ENCODE results near the gene TUBG2. TPM values are rescaled to one million over a fixed set of nuclear protein-coding genes. Genes with fewer than 3 reads are reported as not detected.

TUBG2 gene
- total RNA-seq, 1 experiment from 2014 or later = 23.8 TPM

DNA sequence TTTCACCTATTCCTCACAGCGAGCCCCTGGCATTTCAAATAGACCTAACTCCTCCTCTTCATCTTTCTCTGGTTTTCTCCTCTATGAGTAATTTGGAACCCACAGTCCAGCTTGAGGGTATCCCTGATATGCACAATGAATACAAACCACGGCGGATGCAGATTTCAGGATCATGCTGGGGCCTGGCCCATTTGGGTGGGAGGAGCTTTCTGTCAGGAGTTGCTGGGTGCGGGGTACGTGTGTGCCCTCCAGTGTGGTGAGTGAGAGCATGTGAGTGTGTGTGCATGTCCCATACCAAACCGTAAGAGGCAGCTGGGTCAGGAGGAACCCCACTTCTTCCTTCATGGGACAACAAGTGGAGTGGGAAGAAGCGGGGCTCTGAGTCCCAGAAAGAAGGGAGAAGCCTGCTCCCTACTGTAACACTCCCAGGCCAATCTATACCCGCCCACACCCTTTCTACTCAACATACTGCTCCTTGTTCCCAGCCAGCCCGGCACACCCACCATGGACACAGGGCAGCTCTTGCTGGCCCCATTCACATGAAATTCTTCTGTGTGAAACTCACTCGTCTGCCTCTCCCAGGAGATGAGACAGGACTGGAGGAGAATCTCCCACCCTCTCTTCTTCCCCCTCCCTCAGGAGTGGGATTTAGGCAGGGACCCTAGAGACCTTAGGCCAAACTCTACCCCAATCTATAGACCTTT is 41.7 kb downstream of the TUBG2 start:
- intact Hi-C loops (cut with micrococcal nuclease; ENCODE audit: unreplicated experiment) = no loop called here
- no peaks in the 10 kb centered on the region for H3K4me1 Mint-ChIP-seq (ENCODE audit: low read depth, unreplicated experiment)
- Histone ChIP-seq H3K36me3 (ENCODE audit: control insufficient read depth, insufficient read depth, low read length) (peaks cover 1% of the 10 kb centered on the region), H3K4me1 (no peaks in the 10 kb centered on the region), H3K4me3 (ENCODE audit: low read depth, low read length) (no peak overlapping the region), H3K27me3 (replicated peaks; ENCODE audit: control insufficient read depth, insufficient read depth, low read length) (no peaks in the 10 kb centered on the region), H3K9me3 (no peaks in the 10 kb centered on the region)
- no peaks in the 10 kb centered on the region for H3K36me3 Mint-ChIP-seq (ENCODE audit: insufficient read depth, unreplicated experiment)
- no peak for TF ChIP-seq CTCF (IDR thresholded peaks at IDR 0.05; ENCODE audit: insufficient read depth in 1 of 2, low read depth in 1 of 2, low read length in 1 of 2, severe bottlenecking in 1 of 2, unreplicated experiment in 1 of 2)
- H3K9me3 Mint-ChIP-seq (ENCODE audit: unreplicated experiment) = no peaks in the 10 kb centered on the region
- no peaks in the 10 kb centered on the region for H3K27me3 Mint-ChIP-seq (ENCODE audit: insufficient read depth, unreplicated experiment)
- no peak for DNase-seq
- H3K4me3 Mint-ChIP-seq (ENCODE audit: unreplicated experiment) = no peak overlapping the region
- no peak overlapping the region for H3K27ac Mint-ChIP-seq (ENCODE audit: unreplicated experiment)
- POLR2A ChIA-PET = interaction anchor here (0.5 kb wide), 1 partner anchor 123 kb away, joined by 3 read pairs; the partner anchor contains the start of gene PSMC3IP
- TSS peak; percentile 20 for BruUV-seq (replicated peaks)
- CTCF ChIA-PET = no interaction called here

DNA sequence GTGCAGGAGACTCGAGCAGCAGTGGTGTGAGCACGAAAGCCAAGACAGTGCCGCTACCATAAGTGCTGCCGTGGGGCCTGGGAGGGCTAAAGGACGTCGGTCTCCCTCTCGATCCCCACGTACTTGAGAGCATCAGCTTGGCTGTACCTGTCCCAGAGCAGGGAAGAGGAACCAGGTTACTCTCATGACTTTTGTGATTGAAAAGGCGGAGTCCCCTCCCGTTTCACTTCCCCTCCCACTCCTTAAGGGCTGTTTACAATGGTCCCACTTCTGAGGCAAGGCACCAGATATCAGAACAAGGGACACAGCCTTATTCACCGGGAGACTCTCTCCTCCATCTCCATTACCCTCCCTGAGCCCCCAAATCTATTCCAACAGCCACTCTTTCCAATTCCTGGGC is 43.4 kb downstream of the TUBG2 start:
- Mint-ChIP-seq H3K36me3 (ENCODE audit: insufficient read depth, unreplicated experiment) (peaks cover under 1% of the 10 kb centered on the region), H3K4me3 (ENCODE audit: unreplicated experiment) (no peak overlapping the region), H3K9me3 (ENCODE audit: unreplicated experiment) (no peaks in the 10 kb centered on the region), H3K27me3 (ENCODE audit: insufficient read depth, unreplicated experiment) (no peaks in the 10 kb centered on the region), H3K4me1 (ENCODE audit: low read depth, unreplicated experiment) (no peaks in the 10 kb centered on the region), H3K27ac (ENCODE audit: unreplicated experiment) (no peak overlapping the region)
- H3K27me3 ChIP-seq (replicated peaks; ENCODE audit: control insufficient read depth, insufficient read depth, low read length) = no peaks in the 10 kb centered on the region
- no peaks in the 10 kb centered on the region for H3K4me1 ChIP-seq
- no TSS peak for BruUV-seq (replicated peaks)
- ChIA-PET POLR2A (no interaction called here), CTCF (interaction anchor here (1.0 kb wide), 1 partner anchor 124 kb away, joined by 3 read pairs; no protein-coding TSS in a partner anchor)
- intact Hi-C loops (cut with micrococcal nuclease; ENCODE audit: unreplicated experiment) = no loop called here
- H3K36me3 ChIP-seq (ENCODE audit: control insufficient read depth, insufficient read depth, low read length) = peaks cover 1% of the 10 kb centered on the region
- no peak overlapping the region for H3K4me3 ChIP-seq (ENCODE audit: low read depth, low read length)
- no peak for DNase-seq
- H3K9me3 ChIP-seq = no peaks in the 10 kb centered on the region
- no peak for TF ChIP-seq CTCF (IDR thresholded peaks at IDR 0.05; ENCODE audit: insufficient read depth in 1 of 2, low read depth in 1 of 2, low read length in 1 of 2, severe bottlenecking in 1 of 2, unreplicated experiment in 1 of 2)

GRCh38 chr17:42704490-42704836 is 45.4 kb downstream of the TUBG2 start:
- no peaks in the 10 kb centered on the region for H3K9me3 Mint-ChIP-seq (ENCODE audit: unreplicated experiment)
- no peak for DNase-seq
- Histone ChIP-seq H3K4me1 (no peaks in the 10 kb centered on the region), H3K36me3 (ENCODE audit: control insufficient read depth, insufficient read depth, low read length) (peaks cover 1% of the 10 kb centered on the region), H3K4me3 (ENCODE audit: low read depth, low read length) (no peak overlapping the region), H3K27me3 (replicated peaks; ENCODE audit: control insufficient read depth, insufficient read depth, low read length) (no peaks in the 10 kb centered on the region), H3K9me3 (no peaks in the 10 kb centered on the region)
- no peaks in the 10 kb centered on the region for H3K27me3 Mint-ChIP-seq (ENCODE audit: insufficient read depth, unreplicated experiment)
- peaks cover 9% of the 10 kb centered on the region for H3K36me3 Mint-ChIP-seq (ENCODE audit: insufficient read depth, unreplicated experiment)
- H3K27ac Mint-ChIP-seq (ENCODE audit: unreplicated experiment) = no peak overlapping the region
- POLR2A ChIA-PET = no interaction called here
- H3K4me3 Mint-ChIP-seq (ENCODE audit: unreplicated experiment) = no peak overlapping the region
- intact Hi-C loops (cut with micrococcal nuclease; ENCODE audit: unreplicated experiment) = no loop called here
- CTCF ChIA-PET = no interaction called here
- BruUV-seq (replicated peaks) = no TSS peak
- TF ChIP-seq CTCF (IDR thresholded peaks at IDR 0.05; ENCODE audit: insufficient read depth in 1 of 2, low read depth in 1 of 2, low read length in 1 of 2, severe bottlenecking in 1 of 2, unreplicated experiment in 1 of 2) = no peak
- H3K4me1 Mint-ChIP-seq (ENCODE audit: low read depth, unreplicated experiment) = no peaks in the 10 kb centered on the region

All from Caco-2 (cell line).